Sigmoid colon (tissue), 7 donors: ENCODE measurements around the gene PLBD1. TPM values are rescaled to one million over a fixed set of nuclear protein-coding genes. Genes with fewer than 3 reads are reported as not detected.

Experiments used
- DNase-seq: peaks from one replicate; pipeline ENCODE4 v3.0.0-alpha.2; 2019
- H3K27ac ChIP-seq, 4 donors: fragments of 200-600 bp; sonication (generic); one replicate each; pipeline ENCODE4 v1.5.1; 2016 to 2019; ENCODE audit warnings: mild to moderate bottlenecking in 1 of 4
- H3K27me3 ChIP-seq, 3 donors: fragments of 200-600 bp; sonication (generic); one replicate each; pipeline ENCODE4 v1.5.1; 2019; ENCODE audit warnings: mild to moderate bottlenecking in 1 of 3
- H3K36me3 ChIP-seq, 4 donors: fragments of 200-600 bp; sonication (generic); one replicate each; pipeline ENCODE4 v1.5.1; 2016 to 2019
- H3K4me1 ChIP-seq, 4 donors: fragments of 200-600 bp; sonication (generic); one replicate each; pipeline ENCODE4 v1.5.1; 2017 to 2019
- H3K4me3 ChIP-seq, 4 donors: fragments of 200-600 bp; sonication (generic); one replicate each; pipeline ENCODE4 v1.5.1; 2017 to 2019; ENCODE audit warnings: mild to moderate bottlenecking in 2 of 4, moderate library complexity in 1 of 4
- H3K9me3 ChIP-seq, 4 donors: fragments of 200-600 bp in 3 of 4; sonication (generic) in 3 of 4; one replicate each; pipeline versions ENCODE4 v1.5.1 to v1.6.1; 2013 to 2019
- EP300 ChIP-seq, 4 donors: sonication (generic); formaldehyde crosslinking; IDR thresholded peaks; one replicate each; pipeline ENCODE4 v1.6.1; 2017; ENCODE audit warnings: antibody characterized with exemption in 4 of 4
- POLR2A ChIP-seq, 2 donors: fragments of 450-650 bp; IDR thresholded peaks; one replicate each; pipeline ENCODE4 v1.6.1; 2016; ENCODE audit warnings: antibody characterized with exemption in 2 of 2, mild to moderate bottlenecking in 2 of 2, moderate library complexity in 2 of 2
- POLR2AphosphoS5 ChIP-seq, 4 donors: sonication (generic); formaldehyde crosslinking; IDR thresholded peaks; one replicate each; pipeline ENCODE4 v1.6.1; 2017; ENCODE audit warnings: antibody characterized with exemption in 4 of 4
- WGBS, 2 donors: extraction: QIAGEN DNeasy Blood & Tissue Kit; methylation state at CpG; one replicate each; pipeline ENCODE4 v1.1.7; 2013; 5-methylcytosine and 5-hydroxymethylcytosine counted together
- intact Hi-C: fragments of 100-400 bp; cut with DNase I; formaldehyde crosslinking; loops from one replicate; pipeline ENCODE4 v1.15.1; 2023
- polyA plus RNA-seq, 3 donors: library from polyadenylated mRNA; stranded (reverse); fragments of 200-250 nt; gene quantifications; one replicate each; pipeline ENCODE4 v1.2.3, GENCODE V29; 2013
- total RNA-seq, 4 donors: library from RNA; depleted of rRNA; stranded (reverse); fragments of >200 nt; gene quantifications; one replicate each; pipeline ENCODE4 v1.1.0, GENCODE V29; 2016
- TF ChIP-seq, protein P1 (sequence below), 4 experiments: fragments of 450-650 bp in 3 of 4; fragments of 200-600 bp in 1 of 4; IDR thresholded peaks; one replicate each; pipeline ENCODE4 v1.5.1; 2016 to 2019; ENCODE audit warnings: antibody characterized with exemption in 4 of 4, mild to moderate bottlenecking in 3 of 4, moderate library complexity in 2 of 4
- donor health status: healthy with polysubstance abuse.
- donor health status: Bipolar disorder and iron deficiency.
- donor health status: healthy.

The PLBD1 gene
- total and polyA plus RNA-seq, 7 donors: 8.7 to 24.4 (median 15.6) TPM

DNA sequence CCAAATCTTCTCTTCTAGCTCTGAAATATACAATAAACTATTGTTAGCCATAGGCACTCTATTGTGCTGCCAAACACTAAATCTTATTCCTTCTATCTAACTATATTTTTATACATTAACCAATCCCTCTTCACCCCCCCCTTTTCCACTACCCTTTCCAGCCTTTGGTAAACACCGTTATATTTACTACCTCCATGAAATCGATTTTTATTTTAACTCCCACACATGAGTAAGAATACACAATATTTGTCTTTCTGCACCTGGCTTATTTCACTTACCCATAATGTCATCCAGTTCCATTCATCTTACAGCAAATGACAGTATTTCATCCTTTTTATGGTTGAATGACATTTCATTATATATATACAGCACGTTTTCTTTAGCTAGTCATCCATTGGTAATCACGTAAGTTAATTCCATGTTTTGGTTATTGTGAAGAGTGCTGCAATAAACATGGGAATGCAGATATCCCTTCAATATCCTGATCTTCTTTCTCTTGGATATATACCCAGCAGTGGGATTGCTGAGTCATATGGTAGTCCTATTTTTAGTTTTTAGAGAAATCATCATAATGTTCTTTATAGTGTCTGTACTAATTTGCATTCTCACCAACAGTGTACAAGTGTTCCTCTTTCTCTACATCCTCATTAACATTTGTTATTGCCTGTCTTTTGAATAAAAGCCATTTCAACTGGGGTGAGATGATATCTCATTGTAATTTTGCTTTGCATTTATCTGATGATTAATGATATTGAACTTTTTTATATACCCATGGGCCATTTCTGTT, 34.2 kb upstream of the PLBD1 start:
- Histone ChIP-seq H3K27me3 (no peaks in the 10 kb centered on the region), H3K27ac (no peak overlapping the region), H3K9me3 (peaks cover 0 to 10% (median 1%) of the 10 kb centered on the region in 4 donors), H3K36me3 (no peaks in the 10 kb centered on the region), H3K4me1 (no peaks in the 10 kb centered on the region), H3K4me3 (no peak overlapping the region)
- DNase-seq: no peak
- 17 to 61% methylated on average over 4 of the region's 4 CpGs for WGBS, 2 donors
- intact Hi-C loops: no loop called here
- TF ChIP-seq POLR2A (IDR thresholded peaks at IDR 0.05) (no peak), POLR2AphosphoS5 (IDR thresholded peaks at IDR 0.05) (no peak), EP300 (IDR thresholded peaks at IDR 0.05) (no peak)
- TF ChIP-seq, protein P1, sequence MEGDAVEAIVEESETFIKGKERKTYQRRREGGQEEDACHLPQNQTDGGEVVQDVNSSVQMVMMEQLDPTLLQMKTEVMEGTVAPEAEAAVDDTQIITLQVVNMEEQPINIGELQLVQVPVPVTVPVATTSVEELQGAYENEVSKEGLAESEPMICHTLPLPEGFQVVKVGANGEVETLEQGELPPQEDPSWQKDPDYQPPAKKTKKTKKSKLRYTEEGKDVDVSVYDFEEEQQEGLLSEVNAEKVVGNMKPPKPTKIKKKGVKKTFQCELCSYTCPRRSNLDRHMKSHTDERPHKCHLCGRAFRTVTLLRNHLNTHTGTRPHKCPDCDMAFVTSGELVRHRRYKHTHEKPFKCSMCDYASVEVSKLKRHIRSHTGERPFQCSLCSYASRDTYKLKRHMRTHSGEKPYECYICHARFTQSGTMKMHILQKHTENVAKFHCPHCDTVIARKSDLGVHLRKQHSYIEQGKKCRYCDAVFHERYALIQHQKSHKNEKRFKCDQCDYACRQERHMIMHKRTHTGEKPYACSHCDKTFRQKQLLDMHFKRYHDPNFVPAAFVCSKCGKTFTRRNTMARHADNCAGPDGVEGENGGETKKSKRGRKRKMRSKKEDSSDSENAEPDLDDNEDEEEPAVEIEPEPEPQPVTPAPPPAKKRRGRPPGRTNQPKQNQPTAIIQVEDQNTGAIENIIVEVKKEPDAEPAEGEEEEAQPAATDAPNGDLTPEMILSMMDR (IDR thresholded peaks at IDR 0.05): no peak

DNA sequence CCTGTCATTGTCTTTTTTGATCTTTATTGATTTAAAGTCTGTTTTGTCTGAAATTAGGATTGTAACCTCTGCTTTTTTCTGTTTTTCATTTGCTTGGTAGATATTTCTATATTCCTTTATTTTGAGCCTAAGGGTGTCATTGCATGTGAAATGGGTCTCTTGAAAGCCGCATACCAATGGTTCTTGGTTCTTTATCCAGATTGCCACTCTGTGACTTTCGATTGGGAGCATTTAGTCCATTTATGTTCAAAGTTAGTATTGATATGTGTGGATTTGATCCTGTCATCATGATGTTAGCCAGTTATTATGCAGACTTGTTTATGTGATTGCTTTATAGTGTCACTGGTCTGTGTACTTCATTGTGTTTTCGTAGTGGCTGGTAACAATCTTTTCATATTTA, 29.8 kb upstream of the PLBD1 start:
- Histone ChIP-seq H3K4me3 (no peak overlapping the region), H3K36me3 (no peaks in the 10 kb centered on the region), H3K27me3 (no peaks in the 10 kb centered on the region), H3K4me1 (no peaks in the 10 kb centered on the region), H3K27ac (no peak overlapping the region), H3K9me3 (peaks cover 0 to 7% (median 1%) of the 10 kb centered on the region in 4 donors)
- WGBS, 2 donors: 94 to 95% methylated on average over 3 of the region's 3 CpGs
- DNase-seq: no peak
- intact Hi-C loops: no loop called here
- TF ChIP-seq POLR2AphosphoS5 (IDR thresholded peaks at IDR 0.05) (no peak), EP300 (IDR thresholded peaks at IDR 0.05) (no peak), POLR2A (IDR thresholded peaks at IDR 0.05) (no peak)
- TF ChIP-seq, protein P1 (IDR thresholded peaks at IDR 0.05): no peak

DNA sequence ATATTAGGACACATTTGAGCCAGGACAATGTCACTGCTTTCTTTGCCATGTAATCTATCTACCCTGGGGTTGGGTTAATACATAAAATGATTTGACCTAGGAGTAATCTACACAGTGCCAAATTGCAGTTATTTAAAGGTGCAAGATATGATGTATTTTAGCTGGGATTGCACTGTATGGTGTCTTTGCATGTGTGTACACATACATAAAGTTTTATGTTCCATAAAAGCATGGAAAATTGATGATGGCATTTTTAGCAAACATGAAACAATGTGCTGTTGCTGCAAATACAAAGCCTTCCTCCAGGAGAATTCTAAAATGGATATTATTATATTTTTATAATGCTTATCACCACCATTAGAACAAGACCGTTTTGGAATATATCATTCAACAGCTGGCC, 24.0 kb upstream of the PLBD1 start:
- Histone ChIP-seq H3K4me3 (no peak overlapping the region), H3K27me3 (no peaks in the 10 kb centered on the region), H3K27ac (no peak overlapping the region), H3K9me3 (no peaks in the 10 kb centered on the region), H3K36me3 (no peaks in the 10 kb centered on the region), H3K4me1 (no peaks in the 10 kb centered on the region)
- 11 to 49% methylated on average over 1 of the region's 1 CpG for WGBS, 2 donors
- intact Hi-C loops: no loop called here
- TF ChIP-seq POLR2A (IDR thresholded peaks at IDR 0.05) (no peak), POLR2AphosphoS5 (IDR thresholded peaks at IDR 0.05) (no peak), EP300 (IDR thresholded peaks at IDR 0.05) (no peak)
- TF ChIP-seq, protein P1 (IDR thresholded peaks at IDR 0.05): no peak
- DNase-seq: no peak

DNA sequence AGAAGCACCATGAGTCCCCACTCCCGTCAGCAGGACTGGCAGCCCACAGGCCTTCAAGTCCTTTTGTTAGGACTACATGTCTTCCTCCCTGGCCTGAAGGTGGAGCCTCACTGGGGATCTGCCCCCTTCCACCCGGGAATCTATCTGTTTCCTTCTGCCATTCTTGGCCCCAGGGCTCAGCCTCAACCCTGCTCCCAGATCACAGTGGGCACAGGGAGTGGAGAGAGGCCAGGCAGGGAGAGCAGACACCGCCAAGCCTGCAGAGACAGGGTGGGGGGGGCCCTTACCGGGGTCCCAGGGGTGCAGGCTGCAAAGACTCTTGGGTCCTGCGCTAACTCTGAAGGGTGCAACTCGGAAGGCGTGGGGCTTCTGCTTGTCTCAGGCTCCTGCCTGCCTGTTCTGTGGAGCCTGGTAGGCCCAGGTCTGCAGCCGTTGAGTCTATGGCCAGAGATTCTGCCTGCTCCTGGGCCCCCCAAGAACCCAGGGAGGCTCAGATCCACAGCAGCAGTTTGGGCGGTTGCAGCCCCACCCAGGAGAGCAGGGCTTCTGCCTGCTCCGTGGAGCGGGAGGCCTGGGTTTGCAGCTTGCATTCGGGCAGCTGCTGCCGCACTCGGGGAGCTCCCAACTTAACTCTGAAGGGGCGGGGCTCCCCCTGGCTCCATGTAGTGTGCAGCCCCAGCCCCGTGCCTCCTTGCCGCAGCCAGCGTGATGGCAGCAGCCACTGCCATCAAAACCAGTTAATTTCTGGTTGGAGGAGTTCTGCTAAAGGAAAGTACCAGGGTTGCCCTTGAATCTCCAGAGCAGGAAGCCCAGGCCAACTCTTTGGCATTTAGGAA, 21.7 kb upstream of the PLBD1 start:
- DNase-seq: no peak
- intact Hi-C loops: no loop called here
- Histone ChIP-seq H3K9me3 (no peaks in the 10 kb centered on the region), H3K36me3 (no peaks in the 10 kb centered on the region), H3K27ac (no peak overlapping the region), H3K27me3 (no peaks in the 10 kb centered on the region), H3K4me1 (no peaks in the 10 kb centered on the region), H3K4me3 (no peak overlapping the region)
- TF ChIP-seq EP300 (IDR thresholded peaks at IDR 0.05) (no peak), POLR2AphosphoS5 (IDR thresholded peaks at IDR 0.05) (no peak), POLR2A (IDR thresholded peaks at IDR 0.05) (no peak)
- TF ChIP-seq, protein P1 (IDR thresholded peaks at IDR 0.05): no peak
- 92 to 95% methylated on average over 18 of the region's 18 CpGs for WGBS, 2 donors
